HG03442 (cell line): ENCODE measurements around the gene ATXN2.
"Not testable (repeated sequence)": the region's sequence is repeated elsewhere in the genome, so short reads cannot be mapped to it uniquely, and the experiment has no call there.

Source experiments
- ATAC-seq: cut with Tn5 transposase; IDR thresholded peaks from one replicate; pipeline ENCODE4 v1.9.1; 2021; ENCODE audit warnings: mild to moderate bottlenecking, moderate library complexity; ENCODE audit not compliant: unreplicated experiment

The ATXN2 gene

DNA sequence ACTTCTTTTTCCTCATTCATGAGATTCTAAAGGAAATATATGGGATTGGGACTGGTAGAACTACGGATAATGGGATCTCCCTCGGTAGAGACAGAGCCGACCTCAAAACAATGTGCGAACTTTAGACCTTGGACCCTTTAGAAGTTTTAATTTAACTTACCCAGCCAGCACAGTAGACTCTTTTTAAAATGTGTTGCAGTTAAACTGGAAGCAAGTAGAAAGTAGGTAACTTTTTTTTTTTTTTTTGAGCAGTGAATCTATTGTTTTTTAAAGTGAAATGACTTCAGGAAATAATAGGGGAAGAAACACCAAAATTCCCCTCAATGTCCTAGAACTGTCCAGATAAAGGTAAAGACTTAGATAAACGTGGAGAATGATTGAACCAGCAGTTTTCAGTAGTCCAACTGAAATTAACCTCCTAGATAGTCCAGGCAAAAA is 1.1 kb upstream of the ATXN2 start:
- no peak for ATAC-seq

DNA sequence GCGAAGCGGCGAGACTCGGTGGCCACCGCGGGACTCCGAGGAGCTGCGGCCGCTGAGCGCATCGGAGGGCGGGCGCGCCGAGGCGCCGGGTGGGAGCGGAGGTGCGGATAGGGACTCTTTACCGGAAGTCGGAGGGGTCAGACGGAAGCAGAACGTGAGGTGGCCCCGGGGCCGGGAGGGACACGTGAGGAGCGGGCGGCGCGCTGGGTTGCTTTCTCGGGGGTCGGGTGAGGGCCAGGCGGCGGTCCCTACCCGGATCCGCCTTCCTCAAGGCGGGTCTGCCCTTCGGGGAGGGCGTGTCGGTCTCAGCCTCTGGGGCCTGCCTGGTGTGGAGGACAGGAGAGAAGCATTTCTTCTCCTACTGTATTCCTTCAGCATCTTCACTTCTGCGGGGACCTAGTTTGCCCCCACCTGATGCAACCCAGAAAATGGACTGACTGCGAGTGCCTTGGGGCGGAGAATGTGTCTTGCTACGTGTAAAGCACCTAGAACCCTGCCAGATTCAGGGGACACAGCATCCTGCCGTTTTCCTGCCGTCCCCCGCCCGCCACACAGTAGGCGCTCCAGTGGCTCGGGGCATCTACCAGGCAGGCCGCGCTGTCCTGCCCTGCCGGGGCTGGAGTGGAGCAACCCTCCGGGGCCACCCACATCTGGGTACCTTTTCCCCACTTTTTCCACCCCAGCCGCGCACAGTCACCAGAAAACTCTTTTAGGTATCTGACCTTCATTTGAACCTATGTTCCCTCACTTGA is 514 bp upstream of the ATXN2 start:
- ATAC-seq = peak; percentile 46

DNA sequence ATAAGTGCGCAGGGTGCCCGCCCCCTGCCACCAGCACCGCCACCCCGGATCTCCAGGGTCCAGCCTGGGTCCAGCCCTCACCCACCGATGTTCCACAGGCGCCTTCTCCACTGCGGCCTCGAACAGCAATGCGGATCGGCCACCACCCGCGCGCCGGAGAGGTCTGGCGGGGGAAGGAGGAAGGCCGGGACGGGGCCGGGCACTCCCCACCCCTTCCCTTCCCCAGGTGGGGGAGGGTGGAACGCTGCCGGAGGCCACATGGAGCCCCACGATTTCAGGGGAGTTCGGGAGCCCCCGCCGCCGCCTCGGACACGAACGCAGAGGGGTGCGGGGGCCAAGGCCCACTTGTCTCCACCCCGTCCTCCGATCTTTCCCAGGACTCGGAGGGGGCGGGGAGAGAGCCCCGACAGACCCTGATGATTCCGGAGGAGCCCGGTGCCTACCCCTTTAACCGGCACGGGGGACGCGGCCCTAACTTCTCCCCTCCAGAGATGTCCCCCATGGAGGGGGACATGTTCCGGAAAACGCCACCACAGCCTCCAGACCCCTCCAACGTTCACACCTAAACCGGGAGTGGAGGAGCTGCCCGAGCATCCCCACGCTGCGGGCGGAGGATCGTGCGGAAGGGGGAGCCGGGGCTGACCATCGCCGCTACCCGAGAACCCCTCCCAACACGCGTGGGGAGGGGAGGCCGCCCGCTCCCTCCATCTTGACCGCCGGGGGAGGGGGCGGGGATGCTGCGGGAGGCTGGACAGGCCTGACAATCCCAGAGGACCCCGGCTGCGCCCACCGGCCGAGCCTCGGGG is 1.1 kb downstream of the ATXN2 start:
- peak; percentile 14 for ATAC-seq

DNA sequence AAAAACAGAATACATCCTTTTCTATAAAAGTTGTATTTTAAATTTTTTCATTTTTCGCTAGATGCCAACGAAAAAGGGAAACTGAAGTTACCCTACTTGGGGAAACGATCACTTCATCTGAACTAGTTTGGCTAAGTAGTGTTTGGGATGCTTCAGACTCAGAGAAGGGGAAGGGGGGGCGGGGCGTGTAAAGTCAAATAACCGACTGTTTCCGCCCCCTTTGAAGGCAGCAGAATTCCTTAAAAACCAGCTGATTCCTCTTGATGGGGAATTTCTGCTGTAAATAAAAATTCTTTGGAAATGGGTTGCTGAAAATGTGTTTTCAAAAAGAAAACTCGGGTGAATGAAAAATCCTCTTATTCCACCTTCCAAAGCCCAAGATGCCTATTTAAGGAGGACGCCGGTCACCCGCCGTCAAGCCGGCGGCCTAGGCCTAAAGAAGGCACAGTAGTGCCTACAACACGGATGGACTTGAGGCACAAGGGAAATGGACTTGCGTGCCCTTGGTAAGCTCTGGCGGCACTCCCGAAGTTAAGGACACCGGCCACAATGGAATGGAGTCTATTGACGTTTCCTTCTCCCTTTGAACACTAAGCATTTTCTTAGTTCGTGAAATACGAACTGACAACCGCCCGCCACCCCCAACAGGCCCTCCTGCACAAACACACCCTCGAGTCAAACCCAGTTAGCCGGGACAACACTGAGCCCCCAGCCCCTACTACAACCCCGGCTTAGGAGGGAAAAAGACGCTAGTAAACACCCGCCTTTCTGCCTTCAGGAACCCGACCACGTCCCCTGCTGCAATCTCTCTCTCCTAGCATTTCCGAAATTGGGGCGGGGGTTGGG is 1.9 kb downstream of the ATXN2 start:
- no peak for ATAC-seq

DNA sequence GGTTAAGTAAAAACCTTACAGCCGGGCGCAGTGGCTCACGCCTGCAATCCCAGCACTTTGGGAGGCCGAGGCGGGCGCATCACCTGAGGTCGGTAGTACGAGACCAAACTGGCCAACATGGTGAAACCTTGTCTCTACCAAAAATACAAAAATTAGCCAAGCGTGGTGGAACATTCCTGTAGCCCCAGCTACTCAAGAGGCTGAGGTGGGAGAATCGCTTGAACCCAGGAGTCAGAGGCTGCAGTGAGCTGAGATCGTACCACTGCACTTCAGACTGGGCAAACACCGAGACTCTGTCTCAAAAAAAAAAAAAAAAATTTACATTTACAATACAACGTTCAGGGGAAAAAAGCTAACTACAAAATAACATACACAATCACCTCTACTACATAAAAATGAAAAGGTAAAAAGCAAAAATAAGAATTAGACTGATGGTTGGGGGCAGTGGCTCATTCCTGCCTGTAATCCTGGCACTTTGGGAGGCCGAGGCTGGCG is 3.7 kb downstream of the ATXN2 start:
- not testable (repeated sequence) for ATAC-seq

DNA sequence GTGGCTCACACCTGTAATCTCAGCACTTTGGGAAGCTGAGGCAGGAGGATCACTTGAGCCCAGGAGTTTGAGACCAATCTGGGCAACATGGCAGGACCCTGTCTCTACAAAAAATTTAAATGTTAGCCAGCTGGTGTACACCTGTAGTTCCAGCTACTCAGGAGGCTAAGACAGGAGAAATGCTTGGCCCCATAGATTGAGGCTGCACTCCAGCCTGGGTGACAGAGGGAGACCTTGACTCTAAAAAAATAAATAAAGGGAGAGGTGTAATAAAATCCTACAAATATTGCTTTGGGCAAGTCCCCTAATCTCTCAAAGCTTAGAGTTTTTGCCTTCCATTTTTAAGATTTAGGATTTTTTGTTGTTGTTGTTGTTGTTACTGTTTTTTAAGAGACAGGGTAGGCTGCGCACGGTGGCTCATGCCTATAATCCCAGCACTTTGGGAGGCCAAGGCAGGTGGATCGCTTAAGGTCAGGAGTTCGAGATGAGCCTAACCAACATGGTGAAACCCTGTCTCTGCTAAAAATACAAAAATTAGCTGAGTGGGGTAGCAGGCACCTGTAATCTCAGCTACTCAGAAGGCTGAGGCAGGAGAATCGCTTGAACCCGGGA is 7.6 kb downstream of the ATXN2 start:
- ATAC-seq = not testable (repeated sequence)

DNA sequence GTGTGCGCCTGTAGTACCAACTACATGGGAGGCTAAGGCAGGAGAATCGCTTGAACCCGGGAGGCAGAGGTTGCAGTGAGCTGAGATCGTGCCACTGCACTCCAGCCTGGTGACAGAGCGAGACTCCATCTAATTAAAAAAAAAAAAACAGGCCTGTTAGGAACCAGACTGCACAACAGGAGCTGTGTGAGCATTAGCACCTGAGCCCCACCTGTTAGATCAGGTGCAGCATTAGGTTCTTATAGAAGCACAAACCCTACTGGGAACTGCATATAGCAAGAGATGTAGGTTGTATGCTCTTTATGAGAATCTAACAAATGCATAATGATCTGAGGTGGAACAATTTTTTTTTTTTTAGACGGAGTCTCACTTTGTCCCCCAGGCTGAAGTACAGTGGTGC is 8.6 kb downstream of the ATXN2 start:
- ATAC-seq = no peak

DNA sequence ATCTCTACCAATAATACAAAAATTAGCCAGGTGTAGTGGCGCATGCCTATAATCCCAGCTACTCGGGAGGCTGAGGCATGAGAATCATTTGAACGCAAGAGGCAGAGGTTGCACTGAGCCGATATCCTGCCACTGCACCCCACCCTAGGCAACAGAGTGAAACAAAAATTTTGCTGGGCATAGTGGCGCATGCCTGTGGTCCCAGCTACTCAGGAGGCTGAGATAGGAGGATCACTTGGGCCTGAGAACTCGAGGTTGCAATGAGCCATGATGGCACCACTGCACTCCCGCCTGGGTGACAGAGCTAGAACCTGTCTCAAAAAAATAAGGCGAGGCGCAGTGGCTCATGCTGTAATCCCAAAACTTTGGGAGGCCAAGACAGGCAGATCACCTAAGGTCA is 9.5 kb downstream of the ATXN2 start:
- no peak for ATAC-seq

DNA sequence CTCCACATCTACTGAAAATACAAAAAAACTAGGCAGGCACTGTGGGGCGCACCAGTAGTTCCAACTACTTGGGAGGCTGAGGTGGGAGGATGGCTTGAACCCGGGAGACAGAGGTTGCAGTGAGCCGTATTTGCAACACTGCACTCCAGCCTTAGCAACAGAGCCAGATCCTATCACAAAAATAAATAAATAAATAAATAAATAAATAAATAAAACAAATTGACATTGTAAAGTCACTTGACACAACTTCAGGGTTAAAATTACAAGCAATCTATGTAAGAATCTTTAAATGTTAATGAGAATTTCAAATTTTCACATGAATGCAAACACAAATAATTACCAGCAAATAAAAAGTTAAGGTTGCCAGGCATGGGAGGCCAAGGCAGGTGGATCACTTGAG is 11.1 kb downstream of the ATXN2 start:
- ATAC-seq = no peak

DNA sequence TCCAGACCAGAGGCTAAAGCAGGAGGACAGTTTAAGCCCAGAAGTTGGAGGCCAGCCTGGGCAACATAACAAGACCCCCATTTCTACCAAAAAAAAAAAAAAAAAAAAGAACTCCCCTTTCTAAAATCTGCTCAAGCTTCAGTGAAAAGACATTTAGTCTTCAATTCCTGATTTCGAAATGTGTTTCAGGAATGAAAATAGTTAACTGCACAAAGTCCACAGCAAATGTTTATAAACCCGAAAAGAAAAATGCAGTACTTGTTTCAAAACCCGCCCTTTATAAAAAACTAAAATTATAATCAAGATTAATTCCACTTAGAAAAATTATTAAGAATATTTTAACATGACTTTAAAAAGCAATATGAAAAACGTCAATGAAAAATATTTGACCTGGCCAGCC is 12.1 kb downstream of the ATXN2 start:
- no peak for ATAC-seq

DNA sequence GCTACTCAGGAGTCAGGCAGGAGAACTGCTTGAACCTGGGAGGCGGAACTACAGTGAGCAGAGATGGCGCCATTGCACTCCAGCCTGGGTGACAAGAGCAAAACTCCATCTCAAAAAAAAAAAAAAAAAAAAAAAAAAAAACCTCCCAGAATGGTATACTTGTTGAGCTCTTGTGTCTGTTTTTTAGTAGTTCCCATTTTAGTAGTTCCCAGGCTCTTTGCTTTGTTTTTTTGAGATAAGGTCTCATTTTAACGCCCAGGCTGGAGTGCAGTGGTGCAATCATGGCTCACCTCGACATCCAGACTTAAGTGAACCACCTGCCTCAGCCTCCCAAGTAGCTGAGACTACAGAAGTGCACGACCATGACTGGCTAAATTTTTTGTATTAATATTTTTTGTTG is 13.4 kb downstream of the ATXN2 start:
- no peak for ATAC-seq

DNA sequence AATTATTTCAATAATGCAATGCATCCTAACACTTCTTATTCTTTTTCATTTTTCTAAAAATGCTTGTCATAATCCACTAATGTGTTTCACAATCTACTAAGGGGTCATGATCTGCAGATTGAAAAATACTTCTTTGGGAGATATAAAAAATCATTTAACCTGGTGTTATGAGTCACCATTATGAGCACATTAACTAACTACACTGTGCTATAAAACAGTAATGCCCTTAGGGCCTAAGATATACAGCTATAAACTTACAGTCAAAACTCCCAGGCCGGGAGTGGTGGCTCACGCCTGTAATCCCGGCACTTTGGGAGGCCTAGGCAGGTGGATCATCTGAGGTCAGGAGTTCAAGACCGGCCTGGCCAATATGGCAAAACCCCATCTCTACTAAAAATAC is 14.2 kb downstream of the ATXN2 start:
- no peak for ATAC-seq

DNA sequence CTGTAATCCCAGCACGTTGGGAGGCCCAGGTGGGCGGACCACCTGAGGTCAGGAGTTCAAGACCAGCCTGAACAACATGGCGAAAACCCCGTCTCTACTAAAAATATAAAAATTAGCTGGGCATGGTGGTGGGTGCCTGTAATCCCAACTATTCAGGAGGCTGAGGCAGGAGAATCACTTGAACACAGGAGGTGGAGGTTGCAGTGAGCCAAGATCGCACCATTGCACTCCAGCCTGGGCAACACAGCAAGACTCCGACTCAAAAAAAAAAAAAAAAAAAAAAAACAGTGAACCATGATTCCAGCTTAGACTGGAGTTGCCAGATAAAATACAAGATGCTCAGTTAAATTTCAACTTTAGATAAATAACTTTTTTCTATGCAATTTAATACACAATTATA is 15.6 kb downstream of the ATXN2 start:
- not testable (repeated sequence) for ATAC-seq

DNA sequence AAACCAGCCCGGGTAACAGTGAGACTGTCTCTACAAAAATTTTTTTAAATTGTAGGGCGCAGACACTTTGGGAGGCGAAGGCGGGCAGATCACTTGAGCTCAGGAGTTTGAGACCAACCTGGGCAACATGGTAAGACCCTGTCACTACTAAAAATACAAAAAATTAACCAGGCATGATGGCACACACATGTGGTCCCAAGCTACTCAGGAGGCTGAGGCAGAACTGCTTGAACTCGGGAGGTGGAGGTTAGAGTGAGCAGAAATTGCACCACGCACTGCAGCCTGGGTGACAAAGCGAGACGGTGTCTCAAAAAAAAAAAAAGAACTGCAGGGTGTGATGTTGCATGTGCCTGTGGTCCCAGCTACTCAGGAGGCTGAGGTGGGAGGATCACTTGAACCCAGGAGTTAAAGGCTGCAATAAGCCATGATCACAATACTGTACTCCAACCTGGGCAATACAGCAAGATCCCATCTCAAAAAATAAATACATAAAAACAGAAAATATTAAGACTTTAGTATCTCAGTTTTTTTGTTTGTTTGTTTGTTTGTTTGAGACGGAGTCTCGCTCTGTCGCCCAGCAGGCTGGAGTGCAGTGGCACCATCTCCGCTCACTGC is 16.9 kb downstream of the ATXN2 start:
- no peak for ATAC-seq

DNA sequence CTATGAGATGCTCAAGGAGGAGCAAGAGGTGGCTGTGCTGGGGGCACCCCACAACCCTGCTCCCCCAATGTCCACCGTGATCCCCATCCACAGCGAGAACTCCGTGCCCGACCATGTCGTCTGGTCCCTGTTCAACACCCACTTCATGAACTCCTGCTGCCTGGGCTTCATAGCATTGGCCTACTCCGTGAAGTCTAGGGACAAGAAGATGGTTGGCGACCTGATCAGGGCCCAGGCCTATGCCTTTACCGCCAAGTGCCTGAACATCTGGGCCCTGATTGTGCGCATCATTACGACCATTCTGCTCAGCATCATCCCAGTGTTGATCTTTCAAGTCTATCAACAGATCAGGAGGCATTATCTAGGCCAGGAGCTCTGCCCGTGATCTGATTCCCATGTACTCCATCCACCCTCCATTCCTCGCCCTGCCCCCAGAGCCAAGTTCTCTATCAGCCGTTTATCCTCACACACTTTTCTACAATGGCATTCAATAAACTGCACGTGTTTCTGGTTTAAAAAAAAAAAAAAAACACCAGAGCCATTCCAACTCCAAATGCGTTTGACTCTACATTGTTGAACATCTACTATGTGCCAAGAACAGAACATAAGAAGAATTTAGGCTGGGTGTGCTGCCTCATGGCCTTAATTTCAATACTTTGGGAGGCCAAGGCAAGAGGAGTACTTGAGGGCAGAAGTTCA is 17.5 kb downstream of the ATXN2 start:
- ATAC-seq = no peak

DNA sequence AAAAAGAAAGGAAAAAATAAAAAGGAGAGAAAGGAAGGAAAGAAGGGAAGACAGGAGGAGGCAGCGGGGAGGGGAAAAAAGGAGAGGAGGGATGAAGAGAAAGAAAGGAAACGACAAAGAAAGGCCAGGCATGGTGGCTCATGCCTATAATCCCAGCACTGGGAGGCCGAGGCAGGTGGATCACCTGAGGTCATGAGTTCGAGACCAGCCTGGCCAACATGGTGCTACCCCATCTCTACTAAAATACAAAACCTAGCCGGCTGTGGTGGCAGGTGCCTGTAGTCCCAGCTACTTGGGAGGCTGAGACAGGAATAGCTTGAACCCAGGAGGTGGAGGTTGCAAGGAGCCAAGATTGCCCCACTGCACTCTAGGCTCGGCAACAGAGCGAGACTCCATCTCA is 18.4 kb downstream of the ATXN2 start:
- ATAC-seq = no peak

DNA sequence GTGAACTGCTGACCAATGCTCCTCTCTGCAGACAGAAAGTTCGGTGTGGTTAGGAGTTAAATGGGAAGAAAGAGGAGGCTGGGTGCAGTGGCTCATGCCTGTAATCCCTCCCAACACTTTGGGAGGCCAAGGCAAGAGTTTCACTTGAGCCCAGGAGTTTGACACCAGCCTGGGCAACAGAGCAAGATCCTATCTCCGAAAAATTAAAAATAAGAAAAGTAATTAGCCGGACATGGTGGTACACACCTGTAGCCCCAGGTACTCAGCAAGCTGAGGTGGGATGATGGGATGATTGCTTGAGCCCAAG is 19.0 kb downstream of the ATXN2 start:
- no peak for ATAC-seq

DNA sequence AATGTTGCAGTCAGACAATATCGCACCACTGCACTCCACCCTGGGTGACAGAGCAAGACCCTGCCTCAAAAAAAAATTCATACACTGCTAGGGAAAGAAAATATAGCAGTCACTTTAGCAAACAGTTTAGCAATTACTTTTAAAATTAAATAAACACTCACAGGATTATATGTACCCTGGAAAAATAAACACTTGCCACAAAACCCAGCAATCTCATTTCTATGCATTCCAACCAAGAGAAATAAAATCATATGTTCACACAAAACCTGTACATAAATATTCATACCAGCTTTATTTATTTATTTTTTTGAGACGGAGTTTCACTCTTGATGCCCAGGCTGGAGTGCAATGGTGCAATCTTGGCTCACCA is 20.2 kb downstream of the ATXN2 start:
- ATAC-seq = no peak

DNA sequence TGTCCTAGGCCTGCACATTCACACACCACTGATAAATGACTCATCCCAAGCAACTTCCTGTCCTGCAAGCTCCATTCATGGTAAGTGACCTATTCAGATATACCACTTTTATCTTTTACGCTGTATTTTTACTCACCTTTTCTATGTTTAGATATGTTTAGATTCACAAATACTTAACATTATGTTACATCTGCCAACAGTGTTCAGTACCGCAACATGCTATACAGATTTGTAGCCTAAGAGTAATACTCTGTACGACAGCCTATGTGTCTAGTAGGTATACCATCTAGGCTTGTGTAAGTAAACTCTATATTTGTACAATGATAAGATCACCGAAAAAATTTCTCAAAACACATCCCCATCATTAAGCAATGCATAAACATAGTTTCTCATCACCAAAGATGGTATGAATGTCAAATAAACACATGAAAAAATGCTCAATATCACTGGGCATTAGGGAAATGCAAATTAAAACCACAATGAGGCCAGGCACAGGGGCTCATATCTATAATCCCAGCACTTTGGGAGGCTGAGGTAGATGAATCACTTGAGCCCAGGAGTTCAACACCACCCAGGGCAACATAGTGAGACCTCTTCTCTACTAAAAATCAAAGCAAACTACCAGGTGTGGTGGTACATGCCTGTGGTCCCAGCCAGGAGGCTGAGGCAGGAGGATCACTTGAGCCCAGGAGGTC is 20.7 kb downstream of the ATXN2 start:
- ATAC-seq = no peak
